ENCODE data around the gene PSMD13. TPM values are rescaled to one million over a fixed set of nuclear protein-coding genes. Genes with fewer than 3 reads are reported as not detected.

The PSMD13 gene
- total RNA-seq, 1 experiment from 2014 or later, result 141 TPM

GRCh38 chr11:255176-255575 lies 18.4 kb downstream of the PSMD13 start:
- Histone ChIP-seq H2BK15ac (ENCODE audit: low read depth, low read length) (no peak overlapping the region), H2AFZ (ENCODE audit: low read length) (no peak overlapping the region), H3K27ac (ENCODE audit: insufficient read length, low read depth, low read length) (no peak overlapping the region), H3K9ac (ENCODE audit: extremely low read depth, insufficient read length, low read length) (no peak overlapping the region), H4K8ac (replicated peaks; ENCODE audit: insufficient read length, low read depth, low read length) (no peak overlapping the region), H2AK5ac (ENCODE audit: insufficient read length, low read length) (no peak overlapping the region), H3K23me2 (ENCODE audit: insufficient read length, low read depth, low read length, poor library complexity, severe bottlenecking) (no peaks in the 10 kb centered on the region), H2BK20ac (ENCODE audit: low read depth, low read length, poor library complexity, severe bottlenecking) (no peak overlapping the region), H3K9me3 (ENCODE audit: control insufficient read depth, low read depth, low read length) (no peaks in the 10 kb centered on the region), H3K4ac (ENCODE audit: low read depth, low read length) (no peak overlapping the region), H3K18ac (ENCODE audit: insufficient read length, low read depth, low read length) (no peak overlapping the region), H3K23ac (ENCODE audit: insufficient read length, low read depth, low read length) (no peak overlapping the region), H4K91ac (ENCODE audit: insufficient read length, low read depth, low read length) (no peak overlapping the region), H3K27me3 (ENCODE audit: insufficient read depth, low read length) (no peaks in the 10 kb centered on the region), H2BK5ac (ENCODE audit: insufficient read length, low read length) (no peak overlapping the region), H3K56ac (ENCODE audit: insufficient read length, low read depth, low read length) (no peak overlapping the region), H3K4me1 (ENCODE audit: insufficient read depth, low read length) (no peaks in the 10 kb centered on the region), H4K20me1 (ENCODE audit: control insufficient read depth, insufficient read depth, insufficient read length) (no peaks in the 10 kb centered on the region), H2BK120ac (ENCODE audit: low read depth, low read length, poor library complexity, severe bottlenecking) (no peak overlapping the region), H3K79me2 (ENCODE audit: insufficient read depth, low read length) (no peaks in the 10 kb centered on the region), H3T11ph (ENCODE audit: low read length) (no peak overlapping the region), H4K5ac (ENCODE audit: insufficient read length, low read depth, low read length) (no peak overlapping the region), H2BK12ac (ENCODE audit: insufficient read length, low read depth, low read length) (no peak overlapping the region), H3K4me2 (ENCODE audit: insufficient read depth, insufficient read length, low read length) (no peak overlapping the region), H3K79me1 (ENCODE audit: insufficient read depth, low read depth, low read length, poor library complexity, severe bottlenecking) (no peaks in the 10 kb centered on the region), H3K14ac (ENCODE audit: insufficient read depth, low read length) (no peak overlapping the region)
- H3K36me3 Mint-ChIP-seq (ENCODE audit: insufficient read depth in 1 of 3, low read depth in 3 of 3), result peaks cover 22 to 33% (median 26%) of the 10 kb centered on the region in 3 experiments
- H3K27me3 Mint-ChIP-seq (ENCODE audit: low read depth), result no peaks in the 10 kb centered on the region; the same call in 1 of the 2 replicates
- H3K27ac Mint-ChIP-seq, result no peak overlapping the region
- WGBS (ENCODE audit: extremely low coverage, insufficient read length, low lambda C conversion rate), result no CpG with 5 or more reads among the region's 3 CpGs
- no peak for TF ChIP-seq CTCF (conservative IDR thresholded peaks at IDR 0.05)
- H3K4me1 Mint-ChIP-seq, result peaks cover 0 to 5% of the 10 kb centered on the region in 2 experiments; a peak in 2 of 4 replicates
- H3K4me3 Mint-ChIP-seq, result no peak overlapping the region
- H3K9me3 Mint-ChIP-seq, result no peaks in the 10 kb centered on the region; a peak in 1 of 5 replicates
- DNase-seq, result no peak

All from H9 (cell line).